PC-9 (cell line): Measurements from ENCODE around the gene LHFPL2.

ENCODE experiments used
- CTCF ChIP-seq: fragments of 200-600 bp; sonication (generic); conservative IDR thresholded peaks from 2 replicates; pipeline ENCODE4 v1.6.1; 2017; ENCODE audit warnings: mixed run types, antibody characterized with exemption, mild to moderate bottlenecking, moderate library complexity
- EZH2 ChIP-seq: fragments of 200-600 bp; sonication (generic); IDR thresholded peaks from 2 replicates; pipeline ENCODE4 v1.8.0; 2017; ENCODE audit warnings: antibody characterized with exemption, low read depth

- TF ChIP-seq CTCF, result no peak
- no peak for TF ChIP-seq EZH2
Measured at GRCh38 chr5:78649211-78649695, 681 bp upstream of the LHFPL2 start.
